ENCODE data around the gene RAD9B.
"Not testable (repeated sequence)": the region's sequence is repeated elsewhere in the genome, so short reads cannot be mapped to it uniquely, and the experiment has no call there.

DNA sequence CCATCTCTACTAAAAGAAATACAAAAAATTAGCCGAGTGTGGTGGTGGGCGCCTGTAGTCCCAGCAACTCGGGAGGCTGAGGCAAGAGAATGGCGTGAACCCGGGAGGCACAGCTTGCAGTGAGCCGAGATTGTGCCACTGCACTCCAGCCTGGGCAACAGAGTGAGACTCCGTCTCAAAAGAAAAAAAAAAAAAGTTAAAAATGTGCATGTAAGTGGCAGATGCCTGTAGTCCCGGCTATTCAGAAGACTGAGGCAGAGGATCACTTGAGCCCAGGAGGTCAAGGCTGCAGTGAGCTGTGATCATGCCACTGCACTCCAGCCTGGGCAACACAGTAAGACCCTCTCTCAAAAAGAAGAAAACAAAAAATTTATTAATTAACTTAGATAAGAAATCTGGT, 15.9 kb downstream of the RAD9B start:
- TF ChIP-seq CTCF (conservative IDR thresholded peaks at IDR 0.05; ENCODE audit: low read depth, low read length); EZH2 (IDR thresholded peaks at IDR 0.05; ENCODE audit: low read length, unreplicated experiment); EZH2phosphoT487 (IDR thresholded peaks at IDR 0.05; ENCODE audit: borderline replicate concordance, low read length): not testable (repeated sequence)
